ENCODE results near the gene BCL2L13. TPM values are rescaled to one million over a fixed set of nuclear protein-coding genes. Genes with fewer than 3 reads are reported as not detected.
"Not testable (repeated sequence)": the region's sequence is repeated elsewhere in the genome, so short reads cannot be mapped to it uniquely, and the experiment has no call there.

Gene BCL2L13
- total RNA-seq, 1 donor from 2014 or later, result 48.4 TPM

DNA sequence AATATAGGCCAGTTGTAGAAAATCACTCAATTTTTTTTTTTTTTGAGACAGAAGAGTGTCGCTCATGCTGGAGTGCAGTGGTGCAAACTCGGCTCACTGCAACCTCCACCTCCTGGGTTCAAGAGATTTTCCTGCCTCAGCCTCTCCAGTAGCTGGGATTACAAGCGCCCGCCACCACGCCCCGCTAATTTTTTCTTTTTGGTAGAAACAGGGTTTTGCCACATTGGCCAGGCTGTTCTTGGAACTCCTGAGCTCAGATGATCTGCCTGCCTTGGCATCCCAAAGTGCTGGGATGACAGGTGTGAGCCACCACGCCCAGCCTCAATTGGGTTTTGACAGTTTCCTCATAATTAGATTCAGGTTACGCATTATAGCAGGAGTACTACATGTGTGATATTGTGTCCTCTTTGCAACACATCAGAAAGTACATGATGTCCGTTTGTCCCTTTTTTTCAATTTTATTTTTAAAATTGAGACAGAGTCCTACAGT is 7.4 kb upstream of the BCL2L13 start:
- FAIRE-seq, result no peak
- no peaks in the 10 kb centered on the region for H3K27me3 ChIP-seq (ENCODE audit: control insufficient read depth, insufficient read depth, low read length)
- no peak for DNase-seq (ENCODE audit: low read depth)
- H3K4me3 ChIP-seq (ENCODE audit: low read depth, low read length), result no peak overlapping the region
- H3K36me3 ChIP-seq (ENCODE audit: control insufficient read depth, insufficient read depth, low read length), result peaks cover 2% of the 10 kb centered on the region
- no peak for TF ChIP-seq CTCF (IDR thresholded peaks at IDR 0.05; ENCODE audit: insufficient read depth, low read length, severe bottlenecking)

GRCh38 chr22:17633217-17633997 is 5.2 kb upstream of the BCL2L13 start:
- FAIRE-seq (peak; percentile 50), DNase-seq (ENCODE audit: low read depth) (peak; percentile 98)
- Histone ChIP-seq H3K27me3 (ENCODE audit: control insufficient read depth, insufficient read depth, low read length) (no peaks in the 10 kb centered on the region), H3K4me3 (ENCODE audit: low read depth, low read length) (no peak overlapping the region), H3K36me3 (ENCODE audit: control insufficient read depth, insufficient read depth, low read length) (no peaks in the 10 kb centered on the region)
- no peak for TF ChIP-seq CTCF (IDR thresholded peaks at IDR 0.05; ENCODE audit: insufficient read depth, low read length, severe bottlenecking)

DNA sequence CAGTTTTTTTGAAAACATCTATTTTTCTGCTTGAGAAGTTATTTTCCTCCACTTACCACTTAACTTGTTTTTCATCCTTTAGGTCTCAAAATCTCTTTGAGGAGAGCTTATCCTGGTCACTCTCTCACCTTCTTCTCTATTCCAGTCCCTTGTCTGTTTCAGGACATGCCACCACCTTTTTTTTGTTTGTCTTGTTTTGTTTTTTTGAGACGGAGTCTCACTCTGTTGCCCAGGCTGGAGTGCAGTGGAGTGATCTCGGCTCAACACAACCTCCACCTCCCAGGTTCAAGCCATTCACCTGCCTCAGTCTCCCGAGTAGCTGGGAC is 4.6 kb upstream of the BCL2L13 start:
- no peak overlapping the region for H3K4me3 ChIP-seq (ENCODE audit: low read depth, low read length)
- no peak for FAIRE-seq
- TF ChIP-seq CTCF (IDR thresholded peaks at IDR 0.05; ENCODE audit: insufficient read depth, low read length, severe bottlenecking), result no peak
- no peaks in the 10 kb centered on the region for H3K36me3 ChIP-seq (ENCODE audit: control insufficient read depth, insufficient read depth, low read length)
- H3K27me3 ChIP-seq (ENCODE audit: control insufficient read depth, insufficient read depth, low read length), result no peaks in the 10 kb centered on the region
- no peak for DNase-seq (ENCODE audit: low read depth)

DNA sequence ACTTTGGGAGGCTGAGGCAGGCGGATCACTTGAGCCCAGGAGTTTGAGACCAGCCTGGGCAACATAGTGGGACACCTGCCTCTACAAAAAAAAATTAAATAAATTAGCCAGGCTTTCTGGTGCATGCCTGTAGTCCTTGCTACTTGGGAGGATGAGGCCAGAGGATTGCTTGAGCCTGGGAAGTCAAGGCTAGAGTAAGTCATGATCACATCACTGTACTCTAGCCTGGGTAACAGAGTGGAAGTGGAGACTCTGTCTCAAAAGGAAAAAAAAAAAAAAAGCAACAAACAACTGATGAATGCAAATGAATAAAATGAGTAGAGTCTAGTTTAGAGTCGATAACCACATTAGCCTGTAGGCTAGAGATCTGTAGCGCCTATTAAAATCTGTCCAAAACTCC is 3.9 kb upstream of the BCL2L13 start:
- Histone ChIP-seq H3K4me3 (ENCODE audit: low read depth, low read length) (no peak overlapping the region), H3K36me3 (ENCODE audit: control insufficient read depth, insufficient read depth, low read length) (no peaks in the 10 kb centered on the region), H3K27me3 (ENCODE audit: control insufficient read depth, insufficient read depth, low read length) (no peaks in the 10 kb centered on the region)
- DNase-seq (ENCODE audit: low read depth), result no peak
- TF ChIP-seq CTCF (IDR thresholded peaks at IDR 0.05; ENCODE audit: insufficient read depth, low read length, severe bottlenecking), result no peak
- no peak for FAIRE-seq

DNA sequence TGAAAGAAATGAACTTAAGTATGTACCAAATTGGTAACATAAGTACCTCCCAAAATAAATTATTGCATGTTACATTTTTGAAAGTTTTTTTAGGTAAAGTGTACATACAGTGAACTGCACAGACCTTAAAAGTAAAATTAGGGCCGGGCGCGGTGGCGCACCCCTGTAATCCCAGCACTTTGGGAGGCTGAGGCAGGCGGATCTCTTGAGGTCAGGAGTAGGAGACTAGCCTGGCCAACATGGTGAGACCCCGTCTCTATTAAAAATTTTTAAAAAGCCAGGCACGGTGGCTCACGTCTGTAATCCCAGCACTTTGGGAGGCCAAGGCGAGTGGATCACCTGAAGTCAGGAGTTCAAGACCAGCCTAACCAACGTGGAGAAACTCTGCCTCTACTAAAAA is 1.7 kb upstream of the BCL2L13 start:
- not testable (repeated sequence) for H3K36me3 ChIP-seq (ENCODE audit: control insufficient read depth, insufficient read depth, low read length); DNase-seq (ENCODE audit: low read depth); H3K4me3 ChIP-seq (ENCODE audit: low read depth, low read length); H3K27me3 ChIP-seq (ENCODE audit: control insufficient read depth, insufficient read depth, low read length); FAIRE-seq

GRCh38 chr22:17637490-17638181 is 921 bp upstream of the BCL2L13 start:
- FAIRE-seq (no peak), DNase-seq (ENCODE audit: low read depth) (no peak)
- no peak for TF ChIP-seq CTCF (IDR thresholded peaks at IDR 0.05; ENCODE audit: insufficient read depth, low read length, severe bottlenecking)
- Histone ChIP-seq H3K4me3 (ENCODE audit: low read depth, low read length) (peak overlapping the region; percentile 75), H3K36me3 (ENCODE audit: control insufficient read depth, insufficient read depth, low read length) (peaks cover 1% of the 10 kb centered on the region), H3K27me3 (ENCODE audit: control insufficient read depth, insufficient read depth, low read length) (no peaks in the 10 kb centered on the region)
